Transverse colon (tissue), 4 donors: ENCODE results near the gene FKBP5. TPM values are rescaled to one million over a fixed set of nuclear protein-coding genes. Genes with fewer than 3 reads are reported as not detected.

ENCODE experiments used
- DNase-seq: peaks from one replicate; pipeline ENCODE4 v3.0.0-alpha.2; 2019
- H3K27ac ChIP-seq, 4 donors: fragments of 200-600 bp; sonication (generic); 2 replicates each; pipeline ENCODE4 v1.5.1; 2016 to 2018; ENCODE audit warnings: inconsistent platforms in 4 of 4
- H3K27me3 ChIP-seq: fragments of 200-600 bp; sonication (generic); 2 replicates; pipeline ENCODE4 v1.5.1; 2017; ENCODE audit warnings: inconsistent platforms
- H3K36me3 ChIP-seq, 4 donors: fragments of 200-600 bp; sonication (generic); 2 replicates each; pipeline ENCODE4 v1.5.1; 2017 to 2019; ENCODE audit warnings: inconsistent platforms in 4 of 4
- H3K4me1 ChIP-seq, 4 donors: fragments of 200-600 bp; sonication (generic); 2 replicates each; pipeline ENCODE4 v1.5.1; 2017 to 2020; ENCODE audit warnings: inconsistent platforms in 4 of 4
- H3K4me3 ChIP-seq, 4 donors: fragments of 200-600 bp; sonication (generic); 1 replicate in 1 of 4; 2 replicates in 3 of 4; pipeline versions ENCODE4 v1.5.1 to v1.6.1; 2017 to 2019; ENCODE audit warnings: inconsistent platforms in 4 of 4
- H3K9me3 ChIP-seq, 2 donors: fragments of 200-600 bp; sonication (generic); 2 replicates each; pipeline ENCODE4 v1.5.1; 2017 to 2019; ENCODE audit warnings: inconsistent platforms in 2 of 2
- EP300 ChIP-seq: sonication (generic); formaldehyde crosslinking; IDR thresholded peaks from one replicate; pipeline ENCODE4 v1.6.1; 2017; ENCODE audit warnings: antibody characterized with exemption, low read depth
- POLR2A ChIP-seq: fragments of 450-650 bp; IDR thresholded peaks from one replicate; pipeline ENCODE4 v1.6.1; 2016; ENCODE audit warnings: antibody characterized with exemption, mild to moderate bottlenecking, moderate library complexity
- POLR2AphosphoS5 ChIP-seq, 3 donors: sonication (generic); formaldehyde crosslinking; IDR thresholded peaks; one replicate each; pipeline ENCODE4 v1.6.1; 2016; ENCODE audit warnings: antibody characterized with exemption in 3 of 3
- WGBS, 2 donors: methylation state at CpG; one replicate each; pipeline ENCODE4 v1.1.5; 2018; ENCODE audit warnings: low coverage in 1 of 2; 5-methylcytosine and 5-hydroxymethylcytosine counted together
- in situ Hi-C, 4 donors: fragments of 200-750 bp; cut with MboI; loops; one replicate each; pipeline versions ENCODE4 v1.15.0 to v1.15.1; 2017; ENCODE audit warnings: low sequenced_read_pairs in 3 of 4, low pct_ligation_motif_present in 1 of 4, low pct_unique_long_range_greater_than_20kb in 1 of 4
- intact Hi-C: fragments of 100-400 bp; cut with DNase I; formaldehyde crosslinking; loops from one replicate; pipeline ENCODE4 v1.15.1; 2023; ENCODE audit warnings: low total_unique reads
- total RNA-seq, 4 donors: library from RNA; depleted of rRNA; stranded (reverse); fragments of >200 nt; gene quantifications; one replicate each; pipeline ENCODE4 v1.1.0, GENCODE V29; 2016
- TF ChIP-seq, protein P1 (sequence below), 5 experiments: fragments of 200-600 bp in 3 of 5; fragments of 450-650 bp in 2 of 5; sonication (generic) in 3 of 5; IDR thresholded peaks; 1 replicate in 2 of 5; 2 replicates in 3 of 5; pipeline ENCODE4 v1.5.1; 2016 to 2017; ENCODE audit warnings: antibody characterized with exemption in 5 of 5, inconsistent platforms in 3 of 5, mild to moderate bottlenecking in 2 of 5, moderate library complexity in 1 of 5

Gene FKBP5
- total RNA-seq, 4 donors from 2014 or later: 82.8 to 299 (median 254) TPM

DNA sequence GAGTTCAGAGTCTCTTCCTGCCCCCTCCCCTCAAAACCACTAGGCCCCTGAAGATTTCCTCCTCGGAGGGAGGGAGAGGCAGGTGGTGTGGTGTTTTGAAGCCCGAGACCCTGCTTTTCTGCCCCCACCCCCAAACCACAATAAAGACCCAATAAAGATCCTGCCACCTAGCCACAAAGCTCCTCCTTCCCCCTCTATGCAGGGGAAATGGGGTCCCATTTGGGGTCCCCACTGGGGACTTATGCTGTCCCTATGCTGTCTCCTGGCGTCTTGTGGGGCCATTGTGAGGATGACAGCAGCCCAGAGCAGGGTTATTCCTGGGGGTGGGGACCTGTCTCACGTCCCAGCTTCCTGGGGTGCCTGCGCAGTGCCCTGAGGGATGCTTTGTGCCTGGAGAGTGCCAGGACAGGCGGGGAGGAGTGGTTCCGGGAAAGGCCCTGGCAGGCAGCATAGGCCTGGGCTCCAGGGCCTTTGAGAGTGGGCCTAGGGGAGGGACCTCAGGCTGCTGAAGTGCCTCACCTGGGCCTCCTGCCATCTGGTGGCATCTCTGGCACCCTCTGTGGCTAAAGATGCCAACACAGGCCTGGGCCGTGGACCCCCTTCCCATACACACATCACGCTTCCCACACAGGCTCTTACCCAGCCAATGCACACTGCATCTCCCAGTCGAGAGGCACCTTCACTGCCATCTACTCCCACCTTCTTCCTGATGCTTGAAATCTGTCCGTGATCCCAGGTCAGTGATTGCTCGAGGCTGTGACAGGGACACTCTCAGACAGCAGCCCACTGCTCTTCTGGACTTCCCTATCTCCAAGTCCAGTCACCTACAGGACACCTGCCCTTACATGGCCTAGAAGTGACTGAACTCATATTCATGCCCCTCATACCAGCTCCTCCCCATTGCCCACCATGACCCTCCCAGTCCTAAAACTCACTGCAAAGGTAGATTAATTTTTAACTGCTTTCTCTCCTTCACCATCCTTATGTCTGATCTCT is 40.3 kb upstream of the FKBP5 start:
- intact Hi-C loops (no loop called here), in situ Hi-C loops (loop anchor here in 1 of 4 donors (25.0 kb wide), 1 partner anchor 392 kb away; the partner anchor contains the start of gene PPARD)
- TF ChIP-seq POLR2AphosphoS5 (IDR thresholded peaks at IDR 0.05): peak; percentile 42 to 67 (median 54)
- TF ChIP-seq, protein P1, sequence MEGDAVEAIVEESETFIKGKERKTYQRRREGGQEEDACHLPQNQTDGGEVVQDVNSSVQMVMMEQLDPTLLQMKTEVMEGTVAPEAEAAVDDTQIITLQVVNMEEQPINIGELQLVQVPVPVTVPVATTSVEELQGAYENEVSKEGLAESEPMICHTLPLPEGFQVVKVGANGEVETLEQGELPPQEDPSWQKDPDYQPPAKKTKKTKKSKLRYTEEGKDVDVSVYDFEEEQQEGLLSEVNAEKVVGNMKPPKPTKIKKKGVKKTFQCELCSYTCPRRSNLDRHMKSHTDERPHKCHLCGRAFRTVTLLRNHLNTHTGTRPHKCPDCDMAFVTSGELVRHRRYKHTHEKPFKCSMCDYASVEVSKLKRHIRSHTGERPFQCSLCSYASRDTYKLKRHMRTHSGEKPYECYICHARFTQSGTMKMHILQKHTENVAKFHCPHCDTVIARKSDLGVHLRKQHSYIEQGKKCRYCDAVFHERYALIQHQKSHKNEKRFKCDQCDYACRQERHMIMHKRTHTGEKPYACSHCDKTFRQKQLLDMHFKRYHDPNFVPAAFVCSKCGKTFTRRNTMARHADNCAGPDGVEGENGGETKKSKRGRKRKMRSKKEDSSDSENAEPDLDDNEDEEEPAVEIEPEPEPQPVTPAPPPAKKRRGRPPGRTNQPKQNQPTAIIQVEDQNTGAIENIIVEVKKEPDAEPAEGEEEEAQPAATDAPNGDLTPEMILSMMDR (IDR thresholded peaks at IDR 0.05): peak in 2 of 5 experiments; percentile 21 to 38
- peak; percentile 64 for TF ChIP-seq EP300
- TF ChIP-seq POLR2A: no peak
- Histone ChIP-seq H3K9me3 (no peaks in the 10 kb centered on the region), H3K4me1 (peaks cover 79 to 93% (median 91%) of the 10 kb centered on the region in 4 donors), H3K4me3 (peak overlapping the region in 2 of 4 donors; percentile 49 to 50), H3K36me3 (no peaks in the 10 kb centered on the region), H3K27ac (peak overlapping the region; percentile 99 to 100 (median 100)), H3K27me3 (no peaks in the 10 kb centered on the region)
- DNase-seq: peak; percentile 65
- 50% methylated on average over 12 of the region's 12 CpGs; no CpG with 5 or more reads in 1 of the 2 donors for WGBS, 2 donors

DNA sequence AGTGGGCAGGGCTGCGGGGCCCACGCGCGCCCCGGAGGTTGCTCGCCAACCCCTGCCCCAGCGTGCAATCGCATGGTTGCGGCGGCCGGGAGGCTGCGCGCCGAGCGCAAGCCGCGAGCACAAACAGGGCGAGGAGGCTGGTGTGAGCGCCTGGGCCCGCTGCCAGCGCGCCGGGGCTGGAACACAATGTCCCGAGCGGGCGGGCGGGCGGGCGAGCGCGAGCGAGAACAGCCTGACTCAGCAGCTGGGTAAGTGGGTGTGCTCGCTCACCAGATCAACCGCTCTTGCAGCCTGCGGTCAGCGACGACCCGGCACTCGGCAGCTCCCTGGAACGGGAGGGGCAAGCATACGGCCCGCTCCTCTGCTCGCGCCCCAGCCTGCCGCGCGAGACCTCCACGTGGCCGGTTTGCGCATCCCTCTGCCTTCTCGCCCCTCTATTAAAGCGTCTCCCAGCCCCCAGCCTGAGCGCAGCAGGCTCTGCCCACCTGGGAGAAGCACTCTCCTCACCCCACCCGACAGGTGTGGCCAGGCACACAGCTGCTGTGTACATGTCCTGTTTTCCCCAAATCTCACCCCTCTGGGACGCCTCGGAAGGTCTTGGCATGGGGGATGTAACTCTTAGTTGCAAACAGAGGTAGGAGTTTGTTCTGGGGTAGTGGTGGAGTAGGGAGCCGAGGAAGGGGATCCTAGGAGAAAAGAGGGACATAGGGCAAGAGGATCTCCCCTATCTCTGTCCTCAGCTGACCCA is 39.4 kb upstream of the FKBP5 start:
- Histone ChIP-seq H3K9me3 (no peaks in the 10 kb centered on the region), H3K27ac (peak overlapping the region; percentile 99 to 100 (median 100)), H3K4me1 (peaks cover 76 to 92% (median 91%) of the 10 kb centered on the region in 4 donors), H3K4me3 (peak overlapping the region; percentile 32 to 50 (median 46)), H3K36me3 (no peaks in the 10 kb centered on the region), H3K27me3 (no peaks in the 10 kb centered on the region)
- TF ChIP-seq, protein P1 (IDR thresholded peaks at IDR 0.05): peak in 2 of 5 experiments; percentile 17 to 26
- TF ChIP-seq POLR2A (peak; percentile 89), POLR2AphosphoS5 (IDR thresholded peaks at IDR 0.05) (peak; percentile 90 to 97 (median 97)), EP300 (peak; percentile 100)
- WGBS, 2 donors: 1 to 5% methylated on average over 3 to 33 of the region's 57 CpGs
- DNase-seq: peak; percentile 96
- intact Hi-C loops: loop anchor here (2.0 kb wide), 1 partner anchor 39 kb away; the partner anchor contains the start of gene FKBP5
- in situ Hi-C loops: loop anchor here in 1 of 4 donors (25.0 kb wide), 1 partner anchor 391 kb away; the partner anchor contains the start of gene PPARD

DNA sequence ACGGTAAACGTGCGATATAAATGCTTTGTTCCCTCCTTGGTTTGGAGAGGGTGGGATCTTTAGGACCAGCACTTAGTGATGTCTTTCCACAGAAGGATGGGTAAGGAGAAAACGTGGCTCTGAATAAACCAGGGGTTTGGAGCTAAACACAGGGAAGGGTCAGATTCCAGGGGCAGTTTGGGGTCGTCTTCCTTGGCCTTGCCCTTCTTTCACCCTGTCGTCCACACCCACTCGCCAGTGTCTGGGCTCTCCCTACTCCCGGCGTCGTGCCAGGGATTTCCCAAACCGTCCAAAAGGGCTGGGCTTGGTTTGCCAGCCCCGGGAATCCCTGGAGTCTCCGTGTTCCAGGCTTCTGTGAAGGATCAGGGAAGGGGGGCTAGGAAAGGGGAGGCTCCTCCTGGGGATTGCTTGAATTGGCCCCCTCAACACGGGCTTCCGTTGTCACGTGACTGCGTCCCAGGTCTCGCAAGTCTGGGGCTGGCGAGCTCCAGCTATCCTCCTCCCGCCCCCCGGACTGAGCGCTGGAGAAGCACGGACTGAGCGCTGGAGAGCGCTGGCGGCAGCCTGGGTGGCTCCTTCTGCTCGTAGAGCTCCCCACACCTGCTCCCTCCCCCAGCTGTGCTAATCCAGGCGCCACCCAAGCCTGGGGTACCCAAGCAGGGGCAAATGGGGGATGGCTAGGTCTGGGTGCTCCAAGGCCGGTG is 38.7 kb upstream of the FKBP5 start:
- intact Hi-C loops (loop anchor here (2.0 kb wide), 1 partner anchor 39 kb away; the partner anchor contains the start of gene FKBP5), in situ Hi-C loops (loop anchor here in 1 of 4 donors (25.0 kb wide), 1 partner anchor 390 kb away; the partner anchor contains the start of gene PPARD)
- Histone ChIP-seq H3K36me3 (no peaks in the 10 kb centered on the region), H3K27ac (peak overlapping the region; percentile 99 to 100 (median 100)), H3K9me3 (no peaks in the 10 kb centered on the region), H3K4me1 (peaks cover 74 to 92% (median 91%) of the 10 kb centered on the region in 4 donors), H3K27me3 (no peaks in the 10 kb centered on the region), H3K4me3 (peak overlapping the region; percentile 32 to 50 (median 46))
- WGBS, 2 donors: 8 to 40% methylated on average over 2 to 17 of the region's 29 CpGs
- TF ChIP-seq POLR2A (no peak), POLR2AphosphoS5 (IDR thresholded peaks at IDR 0.05) (peak in 1 of 3 donors; percentile 53), EP300 (peak; percentile 92)
- TF ChIP-seq, protein P1 (IDR thresholded peaks at IDR 0.05): peak in 1 of 5 experiments; percentile 7
- DNase-seq: peak; percentile 88
